ENCODE measurements around the gene GTF3C2. TPM values are rescaled to one million over a fixed set of nuclear protein-coding genes. Genes with fewer than 3 reads are reported as not detected.

The GTF3C2 gene
- total RNA-seq, 1 experiment from 2014 or later, result 109 TPM

GRCh38 chr2:27322766-27323595 is 33.6 kb downstream of the GTF3C2 start, which contains the start of gene MPV17:
TSS of gene MPV17 (minus strand) at chr2:27323097. CDS start at chr2:27322517, 580 bp downstream.
- Histone ChIP-seq H2AK5ac (ENCODE audit: insufficient read length, low read length) (no peak within 1 kb of the TSS), H2BK15ac (ENCODE audit: low read depth, low read length) (no peak within 1 kb of the TSS), H3K56ac (ENCODE audit: insufficient read length, low read depth, low read length) (no peak within 1 kb of the TSS), H3K23me2 (ENCODE audit: insufficient read length, low read depth, low read length, poor library complexity, severe bottlenecking) (peaks cover 10% of the 10 kb centered on the region), H4K5ac (ENCODE audit: insufficient read length, low read depth, low read length) (peak within 1 kb of the TSS; percentile 19), H2BK12ac (ENCODE audit: insufficient read length, low read depth, low read length) (peak within 1 kb of the TSS; percentile 76), H4K8ac (replicated peaks; ENCODE audit: insufficient read length, low read depth, low read length) (no peak within 1 kb of the TSS), H4K20me1 (ENCODE audit: control insufficient read depth, insufficient read depth, insufficient read length) (no peaks in the 10 kb centered on the region), H3T11ph (ENCODE audit: low read length) (no peak within 1 kb of the TSS), H2BK5ac (ENCODE audit: insufficient read length, low read length) (no peak within 1 kb of the TSS), H3K18ac (ENCODE audit: insufficient read length, low read depth, low read length) (peak within 1 kb of the TSS; percentile 85), H3K27ac (ENCODE audit: insufficient read length, low read depth, low read length) (no peak within 1 kb of the TSS), H3K9me3 (ENCODE audit: control insufficient read depth, low read depth, low read length) (no peaks in the 10 kb centered on the region), H3K4me2 (ENCODE audit: insufficient read depth, insufficient read length, low read length) (peak within 1 kb of the TSS; percentile 98), H3K4me1 (ENCODE audit: insufficient read depth, low read length) (0 out of 2 replicates have a peak, but pooled peaks cover 2% of the 10 kb centered on the region), H2BK120ac (ENCODE audit: low read depth, low read length, poor library complexity, severe bottlenecking) (no peak within 1 kb of the TSS), H3K4ac (ENCODE audit: low read depth, low read length) (no peak within 1 kb of the TSS; the same call in 1 of the 2 replicates), H3K23ac (ENCODE audit: insufficient read length, low read depth, low read length) (no peak within 1 kb of the TSS), H2BK20ac (ENCODE audit: low read depth, low read length, poor library complexity, severe bottlenecking) (no peak within 1 kb of the TSS), H3K79me2 (ENCODE audit: insufficient read depth, low read length) (no peaks in the 10 kb centered on the region), H4K91ac (ENCODE audit: insufficient read length, low read depth, low read length) (no peak within 1 kb of the TSS), H3K9ac (ENCODE audit: extremely low read depth, insufficient read length, low read length) (peak within 1 kb of the TSS; percentile 93), H3K79me1 (ENCODE audit: insufficient read depth, low read depth, low read length, poor library complexity, severe bottlenecking) (no peaks in the 10 kb centered on the region), H3K14ac (ENCODE audit: insufficient read depth, low read length) (peak within 1 kb of the TSS; percentile 94), H3K27me3 (ENCODE audit: insufficient read depth, low read length) (no peaks in the 10 kb centered on the region), H2AFZ (ENCODE audit: low read length) (no peak within 1 kb of the TSS)
- Mint-ChIP-seq H3K27me3 (ENCODE audit: low read depth) (no peaks in the 10 kb centered on the region), H3K27ac (peak within 1 kb of the TSS; percentile 98 to 99 (median 99)), H3K4me3 (peak within 1 kb of the TSS; percentile 87 to 98), H3K4me1 (peaks cover 13 to 19% of the 10 kb centered on the region in 2 experiments), H3K9me3 (peaks cover 0 to 2% of the 10 kb centered on the region in 2 experiments; a peak in 2 of 5 replicates), H3K36me3 (ENCODE audit: insufficient read depth in 1 of 3, low read depth in 3 of 3) (peaks cover 12 to 25% (median 21%) of the 10 kb centered on the region in 3 experiments)
- peak; percentile 95 for DNase-seq
- no peak for TF ChIP-seq CTCF (conservative IDR thresholded peaks at IDR 0.05)
- WGBS (ENCODE audit: extremely low coverage, insufficient read length, low lambda C conversion rate), result no CpG with 5 or more reads among the region's 39 CpGs
